GM23338 (cell line): ENCODE results near the gene PNPLA1. TPM values are rescaled to one million over a fixed set of nuclear protein-coding genes. Genes with fewer than 3 reads are reported as not detected.

ENCODE experiments used
- ATAC-seq: fragments of 200-7000 bp; cut with Tn5 transposase; 3 replicates; pipeline ENCODE4 v1.9.1; 2020
- DNase-seq: peaks from one replicate; pipeline ENCODE4 v3.0.0-alpha.2; 2015; ENCODE audit warnings: low spot score
- H2AFZ ChIP-seq: fragments of 200-600 bp; sonication (generic); 2 replicates; pipeline ENCODE4 v1.8.0; 2016; ENCODE audit warnings: antibody characterized with exemption, mild to moderate bottlenecking, moderate library complexity
- H3F3A ChIP-seq: fragments of 200-600 bp; sonication (generic); replicated peaks from 2 replicates; pipeline ENCODE4 v1.8.0; 2017; ENCODE audit warnings: antibody characterized with exemption, mixed run types, low read depth
- H3K27ac ChIP-seq: fragments of 200-600 bp; sonication (generic); 2 replicates; pipeline ENCODE4 v1.6.1; 2016; ENCODE audit warnings: low read depth
- H3K27me3 ChIP-seq: fragments of 200-600 bp; sonication (generic); 2 replicates; pipeline ENCODE4 v1.8.0; 2016; ENCODE audit warnings: mild to moderate bottlenecking, mixed run types, moderate library complexity; ENCODE audit not compliant: insufficient read depth
- H3K36me3 ChIP-seq: fragments of 200-600 bp; sonication (generic); 2 replicates; pipeline ENCODE4 v1.8.0; 2016; ENCODE audit warnings: mild to moderate bottlenecking; ENCODE audit not compliant: insufficient read depth
- H3K4me1 ChIP-seq: fragments of 200-600 bp; sonication (generic); 2 replicates; pipeline ENCODE4 v1.8.0; 2016; ENCODE audit warnings: mild to moderate bottlenecking, moderate library complexity; ENCODE audit not compliant: insufficient read depth
- H3K4me2 ChIP-seq: fragments of 200-600 bp; sonication (generic); 2 replicates; pipeline ENCODE4 v1.7.1; 2017; ENCODE audit warnings: mixed run types
- H3K4me3 ChIP-seq: fragments of 200-600 bp; sonication (generic); 2 replicates; pipeline ENCODE4 v1.6.1; 2016; ENCODE audit warnings: mixed run types
- H3K79me2 ChIP-seq: fragments of 200-600 bp; sonication (generic); replicated peaks from 2 replicates; pipeline ENCODE4 v1.8.0; 2017; ENCODE audit warnings: mild to moderate bottlenecking; ENCODE audit not compliant: insufficient read depth
- H3K9me2 ChIP-seq: fragments of 200-600 bp; sonication (generic); 2 replicates; pipeline ENCODE4 v1.8.0; 2017; ENCODE audit not compliant: insufficient read depth
- H4K20me1 ChIP-seq: fragments of 200-600 bp; sonication (generic); replicated peaks from 2 replicates; pipeline ENCODE4 v1.8.0; 2017; ENCODE audit warnings: mild to moderate bottlenecking; ENCODE audit not compliant: insufficient read depth
- H3K27ac Mint-ChIP-seq: 2 replicates; pipeline ENCODE4 v1.8.0; 2020; ENCODE audit warnings: inconsistent platforms, mild to moderate bottlenecking, moderate library complexity, mixed read lengths
- H3K27me3 Mint-ChIP-seq: 3 replicates; pipeline ENCODE4 v1.8.0; 2022; ENCODE audit warnings: low read depth, mild to moderate bottlenecking, moderate library complexity, mixed read lengths, inconsistent platforms; ENCODE audit not compliant: insufficient read depth, poor library complexity
- H3K36me3 Mint-ChIP-seq: 3 replicates; pipeline ENCODE4 v1.8.0; 2021; ENCODE audit warnings: low read depth, mild to moderate bottlenecking, inconsistent platforms, moderate library complexity, mixed read lengths
- H3K4me1 Mint-ChIP-seq: 3 replicates; pipeline ENCODE4 v1.8.0; 2020; ENCODE audit warnings: mild to moderate bottlenecking, inconsistent platforms, mixed read lengths
- H3K4me3 Mint-ChIP-seq: 3 replicates; pipeline ENCODE4 v1.8.0; 2021; ENCODE audit warnings: moderate library complexity, mild to moderate bottlenecking, inconsistent platforms, mixed read lengths
- H3K9me3 Mint-ChIP-seq: 3 replicates; pipeline ENCODE4 v1.8.0; 2020; ENCODE audit warnings: moderate library complexity, mild to moderate bottlenecking, inconsistent platforms, mixed read lengths
- CREB1 ChIP-seq: fragments of 250-450 bp; sonication (Bioruptor Pico); IDR thresholded peaks from 2 replicates; pipeline ENCODE4 v1.5.0; 2020; ENCODE audit warnings: low read depth, mild to moderate bottlenecking, moderate library complexity
- JUNB ChIP-seq: IDR thresholded peaks from one replicate; pipeline ENCODE4 v1.6.1; 2016; ENCODE audit warnings: antibody characterized with exemption; ENCODE audit not compliant: unreplicated experiment
- STAT1 ChIP-seq: IDR thresholded peaks from one replicate; pipeline ENCODE4 v1.6.1; 2016; ENCODE audit warnings: antibody characterized with exemption; ENCODE audit not compliant: unreplicated experiment
- ZNF331 ChIP-seq: fragments of 250-450 bp; sonication (Bioruptor Pico); IDR thresholded peaks from 2 replicates; pipeline ENCODE4 v1.5.0; 2020; ENCODE audit warnings: low read depth, mild to moderate bottlenecking, moderate library complexity
- polyA plus RNA-seq: library from polyadenylated mRNA; unstranded; fragments of >200 nt; fragmentation: Nextera tagmentation; extraction: Ambion mirVana; gene quantifications from 2 replicates; pipeline ENCODE4 v1.2.1, GENCODE V29; 2016
- total RNA-seq: library from RNA; depleted of rRNA; stranded (reverse); fragments of >200 nt; shearing (Covaris generic); gene quantifications from 2 replicates; pipeline ENCODE4 v1.2.3, GENCODE V29; 2014
- TF ChIP-seq, protein P1 (sequence below): fragments of 250-450 bp; sonication (Bioruptor Pico); IDR thresholded peaks from 2 replicates; pipeline ENCODE4 v1.5.0; 2020; ENCODE audit warnings: mild to moderate bottlenecking, moderate library complexity
- TF ChIP-seq, protein P2 (sequence below): IDR thresholded peaks from 2 replicates; pipeline ENCODE4 v1.6.1; 2016; ENCODE audit warnings: antibody characterized with exemption
- TF ChIP-seq, protein P3 (sequence below), 2 experiments: fragments of 200-600 bp in 1 of 2; sonication (generic) in 1 of 2; conservative IDR thresholded peaks; 2 replicates each; pipeline versions ENCODE4 v1.5.1 to v1.6.1; 2016 to 2017; ENCODE audit warnings: antibody characterized with exemption in 2 of 2, low read depth in 2 of 2, mild to moderate bottlenecking in 2 of 2, moderate library complexity in 1 of 2

PNPLA1 gene
- total and polyA plus RNA-seq, 2 experiments from 2014 or later, result not detected

DNA sequence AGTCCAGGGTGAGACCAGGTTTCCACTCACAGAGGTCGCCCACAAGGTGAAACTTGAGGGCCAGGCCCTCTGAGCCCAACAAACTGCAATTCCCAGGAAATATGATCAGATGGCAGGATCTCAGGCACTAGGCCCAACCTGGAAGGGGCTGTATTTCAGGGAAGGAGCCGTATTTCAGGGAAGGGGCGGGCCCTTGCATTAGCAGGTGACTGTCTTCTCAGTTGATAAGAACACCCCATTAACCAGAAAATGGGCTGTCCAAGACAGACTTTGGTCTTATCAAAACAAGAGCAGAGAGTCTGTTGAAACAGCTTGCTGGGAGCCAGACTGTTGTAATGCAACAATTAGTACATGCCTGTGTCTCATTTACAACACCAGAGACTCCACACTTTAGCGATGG lies 77.8 kb downstream of the PNPLA1 start (continued):
- TF ChIP-seq, protein P1, sequence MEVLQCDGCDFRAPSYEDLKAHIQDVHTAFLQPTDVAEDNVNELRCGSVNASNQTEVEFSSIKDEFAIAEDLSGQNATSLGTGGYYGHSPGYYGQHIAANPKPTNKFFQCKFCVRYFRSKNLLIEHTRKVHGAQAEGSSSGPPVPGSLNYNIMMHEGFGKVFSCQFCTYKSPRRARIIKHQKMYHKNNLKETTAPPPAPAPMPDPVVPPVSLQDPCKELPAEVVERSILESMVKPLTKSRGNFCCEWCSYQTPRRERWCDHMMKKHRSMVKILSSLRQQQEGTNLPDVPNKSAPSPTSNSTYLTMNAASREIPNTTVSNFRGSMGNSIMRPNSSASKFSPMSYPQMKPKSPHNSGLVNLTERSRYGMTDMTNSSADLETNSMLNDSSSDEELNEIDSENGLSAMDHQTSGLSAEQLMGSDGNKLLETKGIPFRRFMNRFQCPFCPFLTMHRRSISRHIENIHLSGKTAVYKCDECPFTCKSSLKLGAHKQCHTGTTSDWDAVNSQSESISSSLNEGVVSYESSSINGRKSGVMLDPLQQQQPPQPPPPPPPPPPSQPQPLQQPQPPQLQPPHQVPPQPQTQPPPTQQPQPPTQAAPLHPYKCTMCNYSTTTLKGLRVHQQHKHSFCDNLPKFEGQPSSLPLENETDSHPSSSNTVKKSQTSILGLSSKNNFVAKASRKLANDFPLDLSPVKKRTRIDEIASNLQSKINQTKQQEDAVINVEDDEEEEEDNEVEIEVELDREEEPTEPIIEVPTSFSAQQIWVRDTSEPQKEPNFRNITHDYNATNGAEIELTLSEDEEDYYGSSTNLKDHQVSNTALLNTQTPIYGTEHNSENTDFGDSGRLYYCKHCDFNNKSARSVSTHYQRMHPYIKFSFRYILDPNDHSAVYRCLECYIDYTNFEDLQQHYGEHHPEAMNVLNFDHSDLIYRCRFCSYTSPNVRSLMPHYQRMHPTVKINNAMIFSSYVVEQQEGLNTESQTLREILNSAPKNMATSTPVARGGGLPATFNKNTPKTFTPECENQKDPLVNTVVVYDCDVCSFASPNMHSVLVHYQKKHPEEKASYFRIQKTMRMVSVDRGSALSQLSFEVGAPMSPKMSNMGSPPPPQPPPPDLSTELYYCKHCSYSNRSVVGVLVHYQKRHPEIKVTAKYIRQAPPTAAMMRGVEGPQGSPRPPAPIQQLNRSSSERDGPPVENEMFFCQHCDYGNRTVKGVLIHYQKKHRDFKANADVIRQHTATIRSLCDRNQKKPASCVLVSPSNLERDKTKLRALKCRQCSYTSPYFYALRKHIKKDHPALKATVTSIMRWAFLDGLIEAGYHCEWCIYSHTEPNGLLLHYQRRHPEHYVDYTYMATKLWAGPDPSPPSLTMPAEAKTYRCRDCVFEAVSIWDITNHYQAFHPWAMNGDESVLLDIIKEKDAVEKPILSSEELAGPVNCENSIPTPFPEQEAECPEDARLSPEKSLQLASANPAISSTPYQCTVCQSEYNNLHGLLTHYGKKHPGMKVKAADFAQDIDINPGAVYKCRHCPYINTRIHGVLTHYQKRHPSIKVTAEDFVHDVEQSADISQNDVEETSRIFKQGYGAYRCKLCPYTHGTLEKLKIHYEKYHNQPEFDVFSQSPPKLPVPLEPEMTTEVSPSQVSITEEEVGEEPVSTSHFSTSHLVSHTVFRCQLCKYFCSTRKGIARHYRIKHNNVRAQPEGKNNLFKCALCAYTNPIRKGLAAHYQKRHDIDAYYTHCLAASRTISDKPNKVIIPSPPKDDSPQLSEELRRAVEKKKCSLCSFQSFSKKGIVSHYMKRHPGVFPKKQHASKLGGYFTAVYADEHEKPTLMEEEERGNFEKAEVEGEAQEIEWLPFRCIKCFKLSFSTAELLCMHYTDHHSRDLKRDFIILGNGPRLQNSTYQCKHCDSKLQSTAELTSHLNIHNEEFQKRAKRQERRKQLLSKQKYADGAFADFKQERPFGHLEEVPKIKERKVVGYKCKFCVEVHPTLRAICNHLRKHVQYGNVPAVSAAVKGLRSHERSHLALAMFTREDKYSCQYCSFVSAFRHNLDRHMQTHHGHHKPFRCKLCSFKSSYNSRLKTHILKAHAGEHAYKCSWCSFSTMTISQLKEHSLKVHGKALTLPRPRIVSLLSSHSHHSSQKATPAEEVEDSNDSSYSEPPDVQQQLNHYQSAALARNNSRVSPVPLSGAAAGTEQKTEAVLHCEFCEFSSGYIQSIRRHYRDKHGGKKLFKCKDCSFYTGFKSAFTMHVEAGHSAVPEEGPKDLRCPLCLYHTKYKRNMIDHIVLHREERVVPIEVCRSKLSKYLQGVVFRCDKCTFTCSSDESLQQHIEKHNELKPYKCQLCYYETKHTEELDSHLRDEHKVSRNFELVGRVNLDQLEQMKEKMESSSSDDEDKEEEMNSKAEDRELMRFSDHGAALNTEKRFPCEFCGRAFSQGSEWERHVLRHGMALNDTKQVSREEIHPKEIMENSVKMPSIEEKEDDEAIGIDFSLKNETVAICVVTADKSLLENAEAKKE (CRISPR knock-in tag), result no peak
- TF ChIP-seq CREB1 (CRISPR knock-in tag) (no peak), JUNB (no peak), ZNF331 (CRISPR knock-in tag) (no peak)
- TF ChIP-seq, protein P2, sequence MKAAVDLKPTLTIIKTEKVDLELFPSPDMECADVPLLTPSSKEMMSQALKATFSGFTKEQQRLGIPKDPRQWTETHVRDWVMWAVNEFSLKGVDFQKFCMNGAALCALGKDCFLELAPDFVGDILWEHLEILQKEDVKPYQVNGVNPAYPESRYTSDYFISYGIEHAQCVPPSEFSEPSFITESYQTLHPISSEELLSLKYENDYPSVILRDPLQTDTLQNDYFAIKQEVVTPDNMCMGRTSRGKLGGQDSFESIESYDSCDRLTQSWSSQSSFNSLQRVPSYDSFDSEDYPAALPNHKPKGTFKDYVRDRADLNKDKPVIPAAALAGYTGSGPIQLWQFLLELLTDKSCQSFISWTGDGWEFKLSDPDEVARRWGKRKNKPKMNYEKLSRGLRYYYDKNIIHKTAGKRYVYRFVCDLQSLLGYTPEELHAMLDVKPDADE, result no peak

DNA sequence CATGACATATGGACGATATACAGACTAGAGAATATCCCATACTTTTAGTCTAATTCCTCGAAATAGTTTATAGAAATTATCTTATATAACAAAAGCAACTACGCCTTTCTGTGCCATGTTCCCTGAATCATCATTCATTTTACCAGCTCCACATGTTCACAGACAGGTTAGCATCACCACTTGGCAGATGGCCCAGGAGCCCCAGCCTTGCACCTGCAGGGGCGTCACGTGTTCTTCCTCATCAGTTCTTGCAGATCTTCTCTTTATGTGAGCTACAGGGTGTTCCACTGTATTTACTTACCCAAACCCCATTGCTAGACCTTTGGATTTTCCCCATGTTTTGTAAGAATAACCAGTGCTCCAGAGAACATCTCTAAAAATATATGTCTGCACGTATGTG lies 79.4 kb downstream of the PNPLA1 start:
- no peak overlapping the region for H3K4me3 Mint-ChIP-seq
- Histone ChIP-seq H3K9me2 (no peaks in the 10 kb centered on the region), H3K79me2 (no peaks in the 10 kb centered on the region), H3K27ac (no peak overlapping the region), H4K20me1 (no peaks in the 10 kb centered on the region), H3F3A (no peaks in the 10 kb centered on the region), H3K4me2 (no peak overlapping the region), H3K4me1 (no peaks in the 10 kb centered on the region; the same call in 1 of the 2 replicates), H2AFZ (no peak overlapping the region), H3K27me3 (no peaks in the 10 kb centered on the region), H3K4me3 (no peak overlapping the region), H3K36me3 (no peaks in the 10 kb centered on the region)
- H3K27ac Mint-ChIP-seq, result no peak overlapping the region
- DNase-seq (no peak), ATAC-seq (no peak)
- no peaks in the 10 kb centered on the region; the same call in 1 of the 3 replicates for H3K9me3 Mint-ChIP-seq
- no peaks in the 10 kb centered on the region for H3K36me3 Mint-ChIP-seq
- peaks cover 11% of the 10 kb centered on the region for H3K27me3 Mint-ChIP-seq
- H3K4me1 Mint-ChIP-seq, result peaks cover 4% of the 10 kb centered on the region; the same call in 2 of the 3 replicates
- TF ChIP-seq, protein P3, sequence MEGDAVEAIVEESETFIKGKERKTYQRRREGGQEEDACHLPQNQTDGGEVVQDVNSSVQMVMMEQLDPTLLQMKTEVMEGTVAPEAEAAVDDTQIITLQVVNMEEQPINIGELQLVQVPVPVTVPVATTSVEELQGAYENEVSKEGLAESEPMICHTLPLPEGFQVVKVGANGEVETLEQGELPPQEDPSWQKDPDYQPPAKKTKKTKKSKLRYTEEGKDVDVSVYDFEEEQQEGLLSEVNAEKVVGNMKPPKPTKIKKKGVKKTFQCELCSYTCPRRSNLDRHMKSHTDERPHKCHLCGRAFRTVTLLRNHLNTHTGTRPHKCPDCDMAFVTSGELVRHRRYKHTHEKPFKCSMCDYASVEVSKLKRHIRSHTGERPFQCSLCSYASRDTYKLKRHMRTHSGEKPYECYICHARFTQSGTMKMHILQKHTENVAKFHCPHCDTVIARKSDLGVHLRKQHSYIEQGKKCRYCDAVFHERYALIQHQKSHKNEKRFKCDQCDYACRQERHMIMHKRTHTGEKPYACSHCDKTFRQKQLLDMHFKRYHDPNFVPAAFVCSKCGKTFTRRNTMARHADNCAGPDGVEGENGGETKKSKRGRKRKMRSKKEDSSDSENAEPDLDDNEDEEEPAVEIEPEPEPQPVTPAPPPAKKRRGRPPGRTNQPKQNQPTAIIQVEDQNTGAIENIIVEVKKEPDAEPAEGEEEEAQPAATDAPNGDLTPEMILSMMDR (conservative IDR thresholded peaks at IDR 0.05; ENCODE audit: low read depth in 2 of 2), result no peak
- TF ChIP-seq, protein P1 (CRISPR knock-in tag), result no peak
- TF ChIP-seq STAT1, result no peak
